Keratinocyte (primary cell): ENCODE data around the gene CUBN. TPM values are rescaled to one million over a fixed set of nuclear protein-coding genes. Genes with fewer than 3 reads are reported as not detected.

Source experiments
- DNase-seq: peaks from one replicate; pipeline ENCODE4 v3.0.0-alpha.2; 2011; ENCODE audit warnings: low read depth, missing footprints, low spot score
- FAIRE-seq: peaks from 2 replicates; lab custom pipeline; 2011; peaks lifted over from hg19 to GRCh38; lab: Jason Lieb, UNC
- H2AFZ ChIP-seq: 2 replicates; pipeline ENCODE4 v1.6.0; 2012; ENCODE audit warnings: low read length, control low read depth, inconsistent platforms; ENCODE audit not compliant: control insufficient read depth
- H3K27ac ChIP-seq: 2 replicates; pipeline ENCODE4 v1.5.1; 2011; ENCODE audit warnings: low read length; ENCODE audit not compliant: control insufficient read depth, insufficient read depth
- H3K27me3 ChIP-seq: 3 replicates; pipeline ENCODE4 v1.6.0; 2011; ENCODE audit warnings: low read length; ENCODE audit not compliant: control insufficient read depth, insufficient read depth; ENCODE audit errors: extremely low read depth
- H3K36me3 ChIP-seq, 2 experiments: 2 replicates in 1 of 2; 3 replicates in 1 of 2; pipeline ENCODE4 v1.5.1; 2011; ENCODE audit warnings: low read length in 2 of 2, mild to moderate bottlenecking in 1 of 2; ENCODE audit not compliant: control insufficient read depth in 2 of 2, insufficient read depth in 2 of 2; ENCODE audit errors: extremely low read depth in 1 of 2
- H3K4me1 ChIP-seq: 3 replicates; pipeline ENCODE4 v1.5.1; 2011; ENCODE audit warnings: low read length; ENCODE audit not compliant: control insufficient read depth, insufficient read depth; ENCODE audit errors: extremely low read depth
- H3K4me2 ChIP-seq: 3 replicates; pipeline ENCODE4 v1.6.0; 2011; ENCODE audit warnings: low read depth, low read length; ENCODE audit not compliant: control insufficient read depth, insufficient read depth; ENCODE audit errors: extremely low read depth
- H3K4me3 ChIP-seq, 3 experiments: fragments of 200-600 bp in 1 of 3; sonication (generic) in 1 of 3; 2 replicates in 2 of 3; 3 replicates in 1 of 3; pipeline ENCODE4 v1.5.1; 2011 to 2016; ENCODE audit warnings: low read length in 3 of 3, mild to moderate bottlenecking in 3 of 3, control low read depth in 2 of 3, inconsistent platforms in 1 of 3, low read depth in 1 of 3, mixed read lengths in 1 of 3, mixed run types in 1 of 3, moderate library complexity in 1 of 3; ENCODE audit not compliant: control insufficient read depth in 2 of 3, insufficient read depth in 2 of 3; ENCODE audit errors: extremely low read depth in 1 of 3
- H3K79me2 ChIP-seq: 2 replicates; pipeline ENCODE4 v1.6.0; 2012; ENCODE audit warnings: low read length; ENCODE audit not compliant: control insufficient read depth, insufficient read depth
- H3K9ac ChIP-seq: 3 replicates; pipeline ENCODE4 v1.6.0; 2011; ENCODE audit warnings: low read length; ENCODE audit not compliant: control insufficient read depth, insufficient read depth; ENCODE audit errors: extremely low read depth
- H3K9me1 ChIP-seq: 3 replicates; pipeline ENCODE4 v1.6.0; 2011; ENCODE audit warnings: low read length; ENCODE audit not compliant: control insufficient read depth, insufficient read depth; ENCODE audit errors: extremely low read depth
- H3K9me3 ChIP-seq: 2 replicates; pipeline ENCODE4 v1.5.1; 2012; ENCODE audit warnings: low read depth, low read length; ENCODE audit not compliant: control insufficient read depth
- H4K20me1 ChIP-seq: 3 replicates; pipeline ENCODE4 v1.6.0; 2011; ENCODE audit warnings: low read length; ENCODE audit not compliant: control insufficient read depth, insufficient read depth; ENCODE audit errors: extremely low read depth
- EZH2 ChIP-seq: IDR thresholded peaks from one replicate; pipeline ENCODE4 v1.6.1; 2012; ENCODE audit warnings: inconsistent platforms, mild to moderate bottlenecking, low read length, moderate library complexity
- dilution Hi-C: fragments of 300-500 bp; cut with MboI; formaldehyde crosslinking; loops from one replicate; pipeline ENCODE4 v1.7.0; 2020; ENCODE audit warnings: low sequenced_read_pairs; ENCODE audit not compliant: extremely low pct_ligation_motif_present
- polyA plus RNA-seq, 5 experiments: library from polyadenylated mRNA; depleted of rRNA in 3 of 5; stranded (reverse) in 3 of 5; stranded (forward) in 1 of 5; unstranded in 1 of 5; fragments of >200 nt; gene quantifications; 1 replicate in 1 of 5; 2 replicates in 3 of 5; 3 replicates in 1 of 5; pipeline versions ENCODE4 v1.2.1 to v1.2.3, GENCODE V29; 2011 to 2012; ENCODE audit warnings: missing spikeins in 2 of 5, low read depth in 1 of 5, low replicate concordance in 1 of 5
- TF ChIP-seq, protein P1 (sequence below), 3 experiments: IDR thresholded peaks in 1 of 3; conservative IDR thresholded peaks in 1 of 3; optimal IDR thresholded peaks in 1 of 3; 2 replicates in 2 of 3; 3 replicates in 1 of 3; pipeline versions ENCODE3 to v1.5.1; 2011; ENCODE audit warnings: low read length in 3 of 3, mild to moderate bottlenecking in 3 of 3, moderate library complexity in 2 of 3, control low read depth in 1 of 3, inconsistent platforms in 1 of 3; ENCODE audit not compliant: insufficient read depth in 2 of 3; ENCODE audit errors: extremely low read depth in 1 of 3

The CUBN gene
- polyA plus RNA-seq, 1 donor (not counting 4 experiments of a cell fraction or from before 2014, with no cell fraction given): 0.07 TPM

GRCh38 chr10:17081431-17081830 lies 48.2 kb downstream of the CUBN start:
- Histone ChIP-seq H3K79me2 (no peaks in the 10 kb centered on the region), H2AFZ (no peak overlapping the region), H3K9me1 (no peaks in the 10 kb centered on the region), H3K27me3 (no peaks in the 10 kb centered on the region), H3K9me3 (no peaks in the 10 kb centered on the region), H3K9ac (no peak overlapping the region), H3K27ac (no peak overlapping the region), H3K36me3 (no peaks in the 10 kb centered on the region), H3K4me3 (no peak overlapping the region), H3K4me2 (no peak overlapping the region), H4K20me1 (no peaks in the 10 kb centered on the region), H3K4me1 (peaks cover 7% of the 10 kb centered on the region)
- TF ChIP-seq, protein P1, sequence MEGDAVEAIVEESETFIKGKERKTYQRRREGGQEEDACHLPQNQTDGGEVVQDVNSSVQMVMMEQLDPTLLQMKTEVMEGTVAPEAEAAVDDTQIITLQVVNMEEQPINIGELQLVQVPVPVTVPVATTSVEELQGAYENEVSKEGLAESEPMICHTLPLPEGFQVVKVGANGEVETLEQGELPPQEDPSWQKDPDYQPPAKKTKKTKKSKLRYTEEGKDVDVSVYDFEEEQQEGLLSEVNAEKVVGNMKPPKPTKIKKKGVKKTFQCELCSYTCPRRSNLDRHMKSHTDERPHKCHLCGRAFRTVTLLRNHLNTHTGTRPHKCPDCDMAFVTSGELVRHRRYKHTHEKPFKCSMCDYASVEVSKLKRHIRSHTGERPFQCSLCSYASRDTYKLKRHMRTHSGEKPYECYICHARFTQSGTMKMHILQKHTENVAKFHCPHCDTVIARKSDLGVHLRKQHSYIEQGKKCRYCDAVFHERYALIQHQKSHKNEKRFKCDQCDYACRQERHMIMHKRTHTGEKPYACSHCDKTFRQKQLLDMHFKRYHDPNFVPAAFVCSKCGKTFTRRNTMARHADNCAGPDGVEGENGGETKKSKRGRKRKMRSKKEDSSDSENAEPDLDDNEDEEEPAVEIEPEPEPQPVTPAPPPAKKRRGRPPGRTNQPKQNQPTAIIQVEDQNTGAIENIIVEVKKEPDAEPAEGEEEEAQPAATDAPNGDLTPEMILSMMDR (optimal IDR thresholded peaks at IDR 0.05 in 1 of 3, IDR thresholded peaks at IDR 0.05 in 1 of 3, conservative IDR thresholded peaks at IDR 0.05 in 1 of 3; ENCODE audit: extremely low read depth in 1 of 3, insufficient read depth in 2 of 3, low read length in 3 of 3): no peak
- no peak for TF ChIP-seq EZH2
- FAIRE-seq (no peak), DNase-seq (no peak)
- dilution Hi-C loops: no loop called here

- Histone ChIP-seq H2AFZ (no peak overlapping the region), H3K27me3 (no peaks in the 10 kb centered on the region)
Observed at GRCh38 chr10:17077890-17078289, 51.7 kb downstream of the CUBN start.

More at GRCh38 chr10:17077890-17078289, 51.7 kb downstream of the CUBN start:
- Histone ChIP-seq H3K79me2 (no peaks in the 10 kb centered on the region), H3K36me3 (no peaks in the 10 kb centered on the region), H4K20me1 (no peaks in the 10 kb centered on the region), H3K9me1 (no peaks in the 10 kb centered on the region), H3K4me1 (peaks cover 34% of the 10 kb centered on the region), H3K4me2 (no peak overlapping the region), H3K27ac (no peak overlapping the region), H3K9ac (no peak overlapping the region), H3K9me3 (no peaks in the 10 kb centered on the region), H3K4me3 (no peak overlapping the region)
- dilution Hi-C loops: no loop called here
- DNase-seq (no peak), FAIRE-seq (no peak)
- no peak for TF ChIP-seq EZH2
- TF ChIP-seq, protein P1 (optimal IDR thresholded peaks at IDR 0.05 in 1 of 3, IDR thresholded peaks at IDR 0.05 in 1 of 3, conservative IDR thresholded peaks at IDR 0.05 in 1 of 3; ENCODE audit: extremely low read depth in 1 of 3, insufficient read depth in 2 of 3, low read length in 3 of 3): no peak
